HG02852 (cell line): ENCODE data around the gene DACT3.

Source experiments
- ATAC-seq: cut with Tn5 transposase; IDR thresholded peaks from one replicate; pipeline ENCODE4 v1.9.1; 2021; ENCODE audit warnings: mild to moderate bottlenecking, moderate library complexity; ENCODE audit not compliant: unreplicated experiment

DACT3 gene

DNA sequence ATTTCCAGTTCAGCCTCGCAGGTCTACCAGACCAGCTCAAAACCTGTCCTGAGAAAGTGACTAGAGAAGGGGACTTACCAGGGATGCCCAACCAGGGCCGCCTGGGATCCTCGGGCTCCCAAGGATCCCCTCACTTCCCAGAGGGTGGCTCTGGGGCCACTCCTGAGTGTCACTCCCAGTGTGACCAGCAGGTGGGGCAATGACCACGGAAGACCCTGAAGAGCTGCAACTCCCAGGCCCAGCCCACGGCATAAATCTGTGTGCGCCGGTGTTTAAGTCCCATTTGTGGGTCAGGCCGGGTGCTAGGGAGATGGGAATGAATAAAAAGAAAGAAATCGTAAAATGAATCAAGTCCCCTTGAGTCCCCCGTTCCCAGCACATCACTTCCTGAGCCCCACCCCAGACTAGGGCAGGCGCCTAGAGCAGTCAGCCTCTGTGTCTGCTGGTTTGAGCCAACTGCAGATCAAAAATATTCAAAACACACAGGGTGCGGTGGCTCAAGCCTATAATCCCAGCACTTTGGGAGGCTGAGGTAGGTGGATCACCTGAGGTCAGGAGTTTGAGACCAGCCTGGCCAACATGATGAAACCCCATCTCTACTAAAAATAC is 46.8 kb downstream of the DACT3 start:
- no peak for ATAC-seq

DNA sequence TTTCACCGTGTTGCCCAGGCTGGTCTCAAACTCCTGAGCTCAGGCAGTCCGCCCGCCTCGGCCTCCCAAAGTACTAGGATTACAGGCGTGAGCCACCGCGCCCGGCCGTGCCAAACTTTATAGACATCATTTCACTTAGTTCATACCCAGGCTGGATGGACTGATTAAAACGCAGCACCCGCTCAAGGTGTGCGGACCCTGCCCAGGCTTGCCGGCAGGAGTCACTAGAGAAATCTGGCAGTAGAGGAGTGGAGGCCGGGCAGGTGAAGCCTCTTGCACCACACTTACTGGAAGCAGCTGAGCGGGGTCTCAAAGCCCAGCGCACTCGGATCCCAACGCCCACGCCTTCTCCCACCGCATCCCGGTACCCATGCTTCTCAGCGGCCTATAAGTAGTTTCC is 47.5 kb downstream of the DACT3 start:
- no peak for ATAC-seq

DNA sequence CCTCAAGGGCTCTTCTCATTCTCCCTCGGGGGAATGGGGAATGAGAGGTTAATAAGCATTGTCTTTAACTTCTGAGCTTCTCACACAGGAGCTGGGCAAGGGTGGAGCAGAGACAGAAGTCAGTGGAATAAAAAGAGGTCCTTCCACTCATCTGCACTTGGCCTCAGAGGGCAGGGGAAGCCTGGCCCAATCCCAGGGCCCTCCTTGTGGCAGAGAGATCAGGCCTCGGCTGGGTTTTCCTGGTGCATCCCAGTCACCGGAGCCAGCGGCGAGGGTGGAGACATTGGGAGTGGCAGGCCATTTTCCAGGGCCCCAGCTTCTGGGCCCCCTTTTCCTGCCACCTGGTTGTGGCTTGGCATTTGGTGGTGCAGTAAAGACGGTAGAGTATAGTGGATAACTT is 49.2 kb downstream of the DACT3 start:
- no peak for ATAC-seq

DNA sequence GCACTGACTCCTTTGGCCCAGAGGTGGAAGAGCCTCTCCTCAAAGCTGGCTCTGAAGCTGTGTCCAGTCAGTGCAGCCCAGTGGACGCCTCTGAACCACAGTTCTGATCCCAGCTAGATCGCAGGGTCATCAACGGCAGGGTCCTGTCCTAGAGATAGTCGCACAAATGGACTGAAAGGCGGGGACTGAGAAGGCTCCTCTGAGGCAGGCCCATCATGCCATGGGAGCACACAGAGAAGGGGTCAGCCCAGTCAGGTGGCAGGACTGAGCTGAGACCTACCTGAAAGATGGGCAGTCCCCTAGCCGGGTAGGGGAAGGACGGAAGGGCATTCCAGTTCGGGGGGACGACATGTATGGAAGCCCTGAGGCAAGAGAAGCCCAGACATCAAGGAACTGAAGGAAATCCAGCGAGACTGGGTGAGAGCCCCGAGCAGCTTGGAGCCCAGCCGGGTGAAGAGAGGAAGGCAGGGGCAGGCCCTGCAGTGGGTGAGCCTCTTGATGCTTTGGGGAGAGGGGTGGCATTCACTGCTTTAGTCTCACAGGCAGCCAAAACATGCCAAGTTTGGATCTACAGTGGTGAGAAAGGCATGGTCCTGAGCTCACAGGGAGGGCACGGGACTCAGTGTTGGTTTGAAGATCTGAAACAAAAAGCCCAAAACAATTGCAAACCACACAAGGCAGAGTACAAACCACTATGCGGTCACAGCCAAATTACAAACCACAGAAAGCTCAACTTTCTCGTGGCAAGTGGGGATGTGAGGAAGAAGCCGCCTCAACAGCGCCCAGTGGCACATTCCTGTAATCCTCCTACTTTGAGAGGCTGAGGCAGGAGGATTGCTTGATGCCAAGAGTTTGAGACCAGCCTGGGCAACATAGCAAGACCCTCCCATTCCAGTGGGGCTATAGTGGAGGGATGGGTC is 49.9 kb downstream of the DACT3 start:
- no peak for ATAC-seq

DNA sequence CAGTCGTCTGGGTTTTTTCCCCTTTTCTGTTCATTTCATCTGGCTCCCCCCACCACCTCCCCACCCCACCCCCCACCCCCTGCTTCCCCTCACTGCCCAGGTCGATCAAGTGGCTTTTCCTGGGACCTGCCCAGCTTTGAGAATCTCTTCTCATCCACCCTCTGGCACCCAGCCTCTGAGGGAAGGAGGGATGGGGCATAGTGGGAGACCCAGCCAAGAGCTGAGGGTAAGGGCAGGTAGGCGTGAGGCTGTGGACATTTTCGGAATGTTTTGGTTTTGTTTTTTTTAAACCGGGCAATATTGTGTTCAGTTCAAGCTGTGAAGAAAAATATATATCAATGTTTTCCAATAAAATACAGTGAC is 50.6 kb downstream of the DACT3 start:
- ATAC-seq = no peak

DNA sequence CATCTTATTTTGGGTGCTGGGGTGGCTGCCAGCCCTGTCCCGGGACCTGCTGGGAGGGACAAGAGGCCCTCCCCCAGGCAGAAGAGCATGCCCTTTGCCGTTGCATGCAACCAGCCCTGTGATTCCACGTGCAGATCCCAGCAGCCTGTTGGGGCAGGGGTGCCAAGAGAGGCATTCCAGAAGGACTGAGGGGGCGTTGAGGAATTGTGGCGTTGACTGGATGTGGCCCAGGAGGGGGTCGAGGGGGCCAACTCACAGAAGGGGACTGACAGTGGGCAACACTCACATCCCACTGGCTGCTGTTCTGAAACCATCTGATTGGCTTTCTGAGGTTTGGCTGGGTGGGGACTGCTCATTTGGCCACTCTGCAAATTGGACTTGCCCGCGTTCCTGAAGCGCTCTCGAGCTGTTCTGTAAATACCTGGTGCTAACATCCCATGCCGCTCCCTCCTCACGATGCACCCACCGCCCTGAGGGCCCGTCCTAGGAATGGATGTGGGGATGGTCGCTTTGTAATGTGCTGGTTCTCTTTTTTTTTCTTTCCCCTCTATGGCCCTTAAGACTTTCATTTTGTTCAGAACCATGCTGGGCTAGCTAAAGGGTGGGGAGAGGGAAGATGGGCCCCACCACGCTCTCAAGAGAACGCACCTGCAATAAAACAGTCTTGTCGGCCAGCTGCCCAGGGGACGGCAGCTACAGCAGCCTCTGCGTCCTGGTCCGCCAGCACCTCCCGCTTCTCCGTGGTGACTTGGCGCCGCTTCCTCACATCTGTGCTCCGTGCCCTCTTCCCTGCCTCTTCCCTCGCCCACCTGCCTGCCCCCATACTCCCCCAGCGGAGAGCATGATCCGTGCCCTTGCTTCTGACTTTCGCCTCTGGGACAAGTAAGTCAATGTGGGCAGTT is 51.2 kb downstream of the DACT3 start:
- no peak for ATAC-seq

DNA sequence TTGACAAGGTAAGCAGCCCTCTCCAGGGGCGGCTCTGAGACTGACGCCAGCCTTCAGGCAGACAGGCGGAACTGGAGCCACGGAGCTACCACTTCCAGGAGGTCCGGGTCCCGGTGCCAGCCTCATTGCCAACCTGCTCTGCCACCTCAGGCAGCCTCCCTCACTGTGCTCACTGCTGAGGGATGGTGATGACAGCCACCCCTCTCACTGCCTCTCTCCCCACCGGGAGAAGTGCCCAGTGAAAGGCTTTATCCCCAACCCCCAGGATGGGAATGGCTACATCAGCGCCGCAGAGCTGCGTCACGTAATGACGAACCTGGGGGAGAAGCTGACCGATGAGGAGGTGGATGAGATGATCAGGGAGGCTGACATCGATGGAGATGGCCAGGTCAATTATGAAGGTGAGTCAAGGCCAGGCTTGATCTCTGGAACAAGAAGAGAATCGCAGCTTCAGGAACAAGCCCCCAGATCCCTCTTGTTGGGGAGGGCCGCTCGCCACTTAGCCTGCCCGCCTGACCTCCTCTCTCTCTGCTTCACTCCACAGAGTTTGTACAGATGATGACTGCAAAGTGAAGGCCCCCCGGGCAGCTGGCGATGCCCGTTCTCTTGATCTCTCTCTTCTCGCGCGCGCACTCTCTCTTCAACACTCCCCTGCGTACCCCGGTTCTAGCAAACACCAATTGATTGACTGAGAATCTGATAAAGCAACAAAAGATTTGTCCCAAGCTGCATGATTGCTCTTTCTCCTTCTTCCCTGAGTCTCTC is 52.2 kb downstream of the DACT3 start:
- no peak for ATAC-seq

DNA sequence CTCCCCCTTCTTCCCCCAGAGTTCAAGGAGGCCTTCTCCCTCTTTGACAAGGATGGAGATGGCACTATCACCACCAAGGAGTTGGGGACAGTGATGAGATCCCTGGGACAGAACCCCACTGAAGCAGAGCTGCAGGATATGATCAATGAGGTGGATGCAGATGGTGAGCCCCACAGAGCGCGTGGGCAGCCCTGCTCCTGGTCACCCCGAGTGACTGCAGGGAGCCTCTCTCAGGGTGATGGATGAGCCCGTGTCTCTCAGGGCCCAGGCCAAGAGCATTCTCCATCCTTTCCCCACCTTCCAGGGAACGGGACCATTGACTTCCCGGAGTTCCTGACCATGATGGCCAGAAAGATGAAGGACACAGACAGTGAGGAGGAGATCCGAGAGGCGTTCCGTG is 52.8 kb downstream of the DACT3 start:
- ATAC-seq = no peak

DNA sequence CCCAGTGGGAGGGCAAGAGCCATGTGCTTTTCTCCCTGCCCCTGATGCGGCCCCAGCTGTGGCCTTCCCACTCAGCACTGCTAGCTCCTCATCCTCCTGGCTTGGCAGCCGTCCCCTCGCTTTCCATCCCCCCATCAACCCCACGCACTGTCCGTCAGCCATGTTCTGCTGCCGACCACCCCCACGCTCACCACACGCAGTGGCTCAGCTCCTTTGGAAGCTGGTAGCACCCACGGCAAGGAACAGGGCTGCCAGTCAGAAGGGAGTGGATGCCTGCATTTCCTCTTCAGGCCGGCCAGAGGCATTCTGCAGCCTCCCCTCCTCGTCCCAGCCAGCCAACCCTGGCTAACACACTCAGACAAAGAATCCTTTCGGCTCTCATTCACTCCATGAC is 53.5 kb downstream of the DACT3 start:
- ATAC-seq = no peak

DNA sequence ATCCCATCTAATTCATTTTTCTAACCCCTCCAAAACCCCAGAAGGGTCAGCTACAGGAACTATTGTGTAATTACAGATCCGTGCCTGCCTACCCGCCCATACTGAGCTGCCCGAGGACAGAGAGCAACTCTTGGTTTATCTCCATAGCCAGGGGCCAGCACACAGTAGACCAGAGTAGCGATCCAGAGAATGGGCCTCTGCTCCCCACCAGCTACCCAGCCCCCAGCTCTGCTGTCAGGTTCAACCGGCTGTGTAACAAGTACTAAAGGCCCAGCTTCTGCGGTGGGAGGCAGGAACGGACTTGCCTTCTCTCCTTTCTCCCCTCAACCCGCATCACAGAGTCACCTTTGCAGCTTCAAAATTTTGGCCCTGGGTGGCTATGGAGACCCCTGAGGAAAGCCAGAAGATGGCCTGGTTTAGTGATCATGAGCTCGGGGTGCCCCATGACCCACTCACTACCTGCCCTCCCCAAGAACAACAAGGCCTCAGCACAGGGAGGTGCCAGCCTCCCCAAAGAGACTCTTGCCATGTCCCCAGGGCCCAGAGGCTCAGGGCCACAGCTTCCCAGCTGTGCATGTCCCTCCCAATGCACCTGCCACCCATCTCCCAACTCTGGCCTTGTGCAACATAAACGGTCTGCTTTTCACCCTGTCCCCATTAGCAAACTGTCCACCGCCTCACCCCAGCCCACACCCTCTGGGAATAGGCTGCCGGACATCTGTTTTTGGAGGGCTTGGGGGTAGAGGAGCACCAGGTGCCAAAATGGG is 54.1 kb downstream of the DACT3 start:
- no peak for ATAC-seq

DNA sequence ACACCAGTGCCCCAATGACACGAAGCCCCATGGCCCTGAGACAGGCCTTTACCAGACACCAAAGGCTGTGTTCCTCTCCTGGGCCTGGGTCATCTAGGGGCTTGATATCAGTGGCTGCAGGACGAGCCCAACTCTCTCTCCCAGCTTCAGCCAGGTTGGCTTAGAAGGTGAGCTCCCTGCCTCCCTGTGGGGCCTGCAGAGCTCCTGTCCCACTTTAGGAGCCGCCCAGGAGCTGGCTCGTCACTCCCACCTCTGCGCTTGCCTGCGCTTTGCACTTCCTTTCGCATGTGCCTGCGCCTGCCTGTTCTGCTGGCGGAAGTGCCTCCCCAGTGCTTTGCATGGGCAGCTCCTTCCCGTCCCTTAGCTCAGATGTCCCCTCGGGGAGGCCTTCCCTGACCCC is 55.0 kb downstream of the DACT3 start:
- no peak for ATAC-seq

DNA sequence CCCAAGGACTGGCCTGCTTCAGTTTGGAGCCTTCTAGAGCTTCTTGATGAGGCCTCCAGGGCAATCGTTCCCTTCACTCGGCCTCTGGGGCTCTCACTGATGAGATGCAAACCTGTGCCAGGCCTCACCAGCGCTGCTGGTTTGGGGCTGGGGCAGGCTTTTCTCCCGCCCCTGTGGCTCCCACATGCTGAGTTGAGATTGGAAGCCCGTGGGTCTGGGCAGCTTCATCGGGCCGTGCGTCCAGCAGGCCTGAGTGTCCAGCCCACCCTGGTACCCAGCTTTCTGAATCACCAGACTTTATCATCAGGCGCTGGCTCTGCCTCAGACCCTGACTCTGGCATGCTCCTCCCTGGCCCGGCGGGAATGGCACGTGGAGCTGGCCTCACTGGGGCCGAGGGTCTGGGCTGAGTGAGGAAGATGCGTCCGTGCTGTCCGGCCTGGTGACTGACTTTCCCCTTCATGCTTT is 55.6 kb downstream of the DACT3 start:
- ATAC-seq = no peak

DNA sequence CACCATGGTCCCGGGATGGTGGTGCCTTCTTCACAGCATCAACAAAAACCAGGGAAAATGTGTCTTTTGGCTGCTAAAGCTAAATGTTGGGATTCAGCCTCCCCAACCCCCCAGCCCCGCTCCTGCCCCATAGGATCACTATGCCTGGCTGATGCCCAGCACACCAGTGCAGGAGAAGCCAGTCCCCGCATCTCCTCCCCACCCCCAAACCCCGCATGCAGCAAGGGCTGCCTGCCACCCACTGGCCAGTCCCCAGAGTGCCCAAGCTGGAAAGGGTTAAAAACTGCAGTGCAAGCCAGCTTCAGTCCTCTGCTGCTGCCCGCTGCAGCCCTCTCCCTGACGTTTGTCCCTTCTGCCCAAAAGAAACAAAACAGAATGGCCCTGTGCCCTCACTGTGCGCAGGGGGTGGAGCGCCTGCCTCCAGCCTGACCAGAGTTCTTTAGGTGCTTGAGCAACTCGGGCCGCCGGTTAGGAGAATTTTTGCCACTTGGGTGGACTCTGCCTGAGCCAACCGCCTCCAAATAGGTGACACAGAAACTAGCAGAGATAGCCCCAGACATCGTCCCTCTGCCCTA is 56.1 kb downstream of the DACT3 start:
- ATAC-seq = no peak

DNA sequence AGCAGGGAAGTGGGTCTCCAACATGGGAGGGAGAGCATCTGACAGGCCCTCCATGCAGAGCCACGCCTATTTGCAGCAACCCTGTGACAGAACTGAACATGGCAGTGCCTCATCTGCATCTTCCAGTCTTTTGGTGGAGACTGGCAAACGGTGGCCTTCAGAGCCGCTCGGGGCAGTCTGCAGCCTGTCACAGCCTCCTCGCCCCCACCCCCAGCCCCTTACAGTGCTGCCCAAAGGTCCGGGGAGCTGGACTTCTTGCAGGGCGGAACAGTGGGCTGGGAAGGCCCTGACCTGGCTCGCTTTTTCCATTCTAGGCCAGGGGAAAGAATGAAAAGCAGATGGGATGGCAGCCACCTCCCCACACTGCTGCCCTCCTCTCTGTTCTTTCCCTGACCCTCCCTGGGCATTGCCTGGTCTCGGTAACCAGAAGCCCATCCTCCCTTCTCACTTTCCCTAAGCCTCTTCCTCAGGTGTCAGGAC is 57.2 kb downstream of the DACT3 start:
- no peak for ATAC-seq

DNA sequence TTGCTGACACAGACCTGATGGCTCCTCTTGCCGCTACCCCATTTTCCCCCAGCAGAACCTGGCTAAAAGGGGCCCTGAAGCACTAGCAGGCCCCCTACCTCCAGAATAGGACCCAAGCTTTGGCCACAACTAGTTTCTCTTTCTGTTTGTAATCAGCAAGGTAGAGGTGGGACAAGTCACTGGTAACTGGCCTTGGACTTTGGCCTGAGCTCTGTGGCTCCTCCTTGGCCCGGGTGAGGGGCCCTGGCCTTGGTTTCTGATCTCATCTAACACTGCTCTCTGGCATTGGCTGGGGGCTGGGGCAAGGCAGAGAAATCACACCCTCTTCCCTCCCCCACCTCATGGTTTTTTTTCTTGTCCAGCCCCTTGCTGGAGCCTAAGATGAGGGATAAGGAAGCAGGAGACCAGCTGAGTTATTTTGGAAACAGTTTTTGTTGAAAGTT is 57.8 kb downstream of the DACT3 start:
- no peak for ATAC-seq

DNA sequence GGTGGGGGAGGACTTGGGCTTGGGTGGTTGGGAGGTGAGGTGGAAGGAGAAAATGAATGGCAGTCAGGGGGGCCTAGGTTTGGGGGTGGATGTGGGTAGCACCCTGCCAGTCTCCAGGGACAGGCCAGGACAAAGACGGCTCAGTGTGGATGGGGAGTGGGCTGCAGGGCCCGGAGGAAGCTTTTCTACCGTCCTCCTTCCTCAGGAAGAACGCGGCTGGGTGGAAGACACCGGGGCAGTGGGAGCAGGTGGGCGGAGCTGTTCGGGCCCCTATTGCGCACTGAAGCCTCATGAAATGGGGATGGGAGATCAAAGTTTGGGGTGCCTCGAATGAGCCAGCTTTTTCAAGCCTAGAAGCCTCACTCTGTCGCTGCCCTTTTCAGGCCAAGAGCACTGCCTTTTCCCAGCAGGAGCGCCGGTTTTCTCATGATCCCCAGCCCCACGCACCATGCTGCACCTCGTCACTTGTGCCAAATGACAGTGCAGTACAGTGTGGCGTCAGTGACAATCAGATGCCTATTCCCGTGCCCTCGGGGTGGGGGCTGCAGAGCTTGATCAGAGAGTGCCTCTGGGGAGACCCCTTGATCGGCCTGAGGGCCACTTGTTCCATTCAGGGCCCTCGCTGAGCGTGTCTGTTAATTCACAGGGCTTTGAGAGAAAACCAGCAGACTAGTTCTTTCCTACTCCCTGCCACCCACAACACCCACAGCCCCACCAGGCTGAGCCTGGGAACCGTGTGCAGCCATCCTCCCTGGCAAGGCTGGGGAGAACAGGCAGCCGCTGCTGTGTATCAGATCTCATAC is 58.4 kb downstream of the DACT3 start:
- no peak for ATAC-seq

DNA sequence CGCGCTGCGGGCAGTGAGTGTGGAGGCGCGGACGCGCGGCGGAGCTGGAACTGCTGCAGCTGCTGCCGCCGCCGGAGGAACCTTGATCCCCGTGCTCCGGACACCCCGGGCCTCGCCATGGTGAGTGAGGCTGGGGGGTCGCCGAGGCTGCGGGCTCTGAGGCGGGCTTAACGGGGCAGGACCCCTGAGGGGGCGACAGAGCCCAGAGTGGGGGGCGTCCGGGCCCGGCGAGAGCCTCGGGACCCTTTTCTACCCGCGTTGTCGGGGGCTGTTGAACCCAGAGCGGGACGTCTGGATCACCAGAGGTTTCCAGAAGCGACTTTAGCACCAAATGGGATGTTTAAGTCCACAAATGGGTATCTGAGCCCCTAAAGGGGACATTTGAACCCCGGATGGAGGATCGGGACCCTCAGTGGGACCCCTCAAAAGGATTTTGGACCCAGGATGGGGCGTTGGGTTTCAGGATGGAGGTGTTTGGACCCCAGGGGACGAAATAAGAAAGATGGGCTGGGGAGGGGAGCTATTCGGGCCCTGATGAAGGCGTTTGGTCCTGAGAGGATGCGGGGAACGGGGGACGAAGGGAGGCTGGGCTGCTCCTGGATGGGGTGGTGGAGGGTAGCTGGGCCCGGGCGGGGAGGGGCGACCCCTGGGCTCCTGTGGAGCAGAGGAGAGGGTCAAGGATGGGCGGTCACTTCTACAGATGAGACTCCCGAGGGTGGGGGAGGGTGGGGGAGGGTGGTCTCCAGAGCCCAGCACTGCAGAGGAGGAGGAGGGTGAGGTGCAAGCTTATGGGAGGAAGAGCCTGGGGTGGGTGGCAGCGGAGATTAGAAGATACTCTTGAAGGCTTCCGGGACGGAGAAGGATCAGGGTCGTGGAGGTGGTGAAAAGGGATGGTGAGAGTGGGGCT is 59.4 kb downstream of the DACT3 start, which contains the start of gene CALM3:
Gene CALM3 (plus strand): TSS at position 13 of the 907 bp plus-strand sequence. CDS start 105 bp downstream, at position 118.
- no peak for ATAC-seq
